ENCODE data around the gene BMP10.

- TF ChIP-seq, protein P1, sequence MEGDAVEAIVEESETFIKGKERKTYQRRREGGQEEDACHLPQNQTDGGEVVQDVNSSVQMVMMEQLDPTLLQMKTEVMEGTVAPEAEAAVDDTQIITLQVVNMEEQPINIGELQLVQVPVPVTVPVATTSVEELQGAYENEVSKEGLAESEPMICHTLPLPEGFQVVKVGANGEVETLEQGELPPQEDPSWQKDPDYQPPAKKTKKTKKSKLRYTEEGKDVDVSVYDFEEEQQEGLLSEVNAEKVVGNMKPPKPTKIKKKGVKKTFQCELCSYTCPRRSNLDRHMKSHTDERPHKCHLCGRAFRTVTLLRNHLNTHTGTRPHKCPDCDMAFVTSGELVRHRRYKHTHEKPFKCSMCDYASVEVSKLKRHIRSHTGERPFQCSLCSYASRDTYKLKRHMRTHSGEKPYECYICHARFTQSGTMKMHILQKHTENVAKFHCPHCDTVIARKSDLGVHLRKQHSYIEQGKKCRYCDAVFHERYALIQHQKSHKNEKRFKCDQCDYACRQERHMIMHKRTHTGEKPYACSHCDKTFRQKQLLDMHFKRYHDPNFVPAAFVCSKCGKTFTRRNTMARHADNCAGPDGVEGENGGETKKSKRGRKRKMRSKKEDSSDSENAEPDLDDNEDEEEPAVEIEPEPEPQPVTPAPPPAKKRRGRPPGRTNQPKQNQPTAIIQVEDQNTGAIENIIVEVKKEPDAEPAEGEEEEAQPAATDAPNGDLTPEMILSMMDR (IDR thresholded peaks at IDR 0.05; ENCODE audit: insufficient read depth, low read length): no peak
- TF ChIP-seq, protein P2, sequence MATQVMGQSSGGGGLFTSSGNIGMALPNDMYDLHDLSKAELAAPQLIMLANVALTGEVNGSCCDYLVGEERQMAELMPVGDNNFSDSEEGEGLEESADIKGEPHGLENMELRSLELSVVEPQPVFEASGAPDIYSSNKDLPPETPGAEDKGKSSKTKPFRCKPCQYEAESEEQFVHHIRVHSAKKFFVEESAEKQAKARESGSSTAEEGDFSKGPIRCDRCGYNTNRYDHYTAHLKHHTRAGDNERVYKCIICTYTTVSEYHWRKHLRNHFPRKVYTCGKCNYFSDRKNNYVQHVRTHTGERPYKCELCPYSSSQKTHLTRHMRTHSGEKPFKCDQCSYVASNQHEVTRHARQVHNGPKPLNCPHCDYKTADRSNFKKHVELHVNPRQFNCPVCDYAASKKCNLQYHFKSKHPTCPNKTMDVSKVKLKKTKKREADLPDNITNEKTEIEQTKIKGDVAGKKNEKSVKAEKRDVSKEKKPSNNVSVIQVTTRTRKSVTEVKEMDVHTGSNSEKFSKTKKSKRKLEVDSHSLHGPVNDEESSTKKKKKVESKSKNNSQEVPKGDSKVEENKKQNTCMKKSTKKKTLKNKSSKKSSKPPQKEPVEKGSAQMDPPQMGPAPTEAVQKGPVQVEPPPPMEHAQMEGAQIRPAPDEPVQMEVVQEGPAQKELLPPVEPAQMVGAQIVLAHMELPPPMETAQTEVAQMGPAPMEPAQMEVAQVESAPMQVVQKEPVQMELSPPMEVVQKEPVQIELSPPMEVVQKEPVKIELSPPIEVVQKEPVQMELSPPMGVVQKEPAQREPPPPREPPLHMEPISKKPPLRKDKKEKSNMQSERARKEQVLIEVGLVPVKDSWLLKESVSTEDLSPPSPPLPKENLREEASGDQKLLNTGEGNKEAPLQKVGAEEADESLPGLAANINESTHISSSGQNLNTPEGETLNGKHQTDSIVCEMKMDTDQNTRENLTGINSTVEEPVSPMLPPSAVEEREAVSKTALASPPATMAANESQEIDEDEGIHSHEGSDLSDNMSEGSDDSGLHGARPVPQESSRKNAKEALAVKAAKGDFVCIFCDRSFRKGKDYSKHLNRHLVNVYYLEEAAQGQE (IDR thresholded peaks at IDR 0.05; ENCODE audit: insufficient replicate concordance, low read depth): no peak
- TF ChIP-seq SPI1 (IDR thresholded peaks at IDR 0.05; ENCODE audit: borderline replicate concordance, low read depth): no peak
- TF ChIP-seq POLR2AphosphoS5 (IDR thresholded peaks at IDR 0.05; ENCODE audit: low read depth): no peak
These were observed 53.9 kb downstream of the BMP10 start for GRCh38 chr2:68817306-68817705.

Measured in HL-60 (cell line).